Stimulated activated memory B cell treated with anti-CD40 and anti-IgM and Interleukin-4, amounts not matched to agents 10 μg/mL and 1 μg/mL and 100 μg/mL, for 72 hours (primary cell): ENCODE measurements around the gene KLHL1.

Experiments
- ATAC-seq: fragments of 150-1000 bp; cut with Tn5 transposase; 2 replicates; pipeline ENCODE4 v1.10.0; 2021
- H3K27ac Mint-ChIP-seq: one replicate; pipeline ENCODE4 v1.8.0; 2022; ENCODE audit warnings: mild to moderate bottlenecking, mixed read lengths
- H3K27me3 Mint-ChIP-seq: one replicate; pipeline ENCODE4 v1.8.0; 2022; ENCODE audit warnings: mixed read lengths
- H3K36me3 Mint-ChIP-seq: one replicate; pipeline ENCODE4 v1.8.0; 2022; ENCODE audit warnings: mixed read lengths
- H3K4me1 Mint-ChIP-seq: one replicate; pipeline ENCODE4 v1.8.0; 2022; ENCODE audit warnings: mixed read lengths
- H3K4me3 Mint-ChIP-seq: one replicate; pipeline ENCODE4 v1.8.0; 2022; ENCODE audit warnings: mild to moderate bottlenecking, moderate library complexity, mixed read lengths
- H3K9me3 Mint-ChIP-seq: one replicate; pipeline ENCODE4 v1.8.0; 2022; ENCODE audit warnings: mixed read lengths

Gene KLHL1

GRCh38 chr13:69955271-69955670, 153.0 kb downstream of the KLHL1 start:
- Mint-ChIP-seq H3K4me3 (no peak overlapping the region), H3K36me3 (no peaks in the 10 kb centered on the region), H3K9me3 (no peaks in the 10 kb centered on the region), H3K27me3 (no peaks in the 10 kb centered on the region), H3K27ac (no peak overlapping the region), H3K4me1 (no peaks in the 10 kb centered on the region)
- ATAC-seq, result no peak

DNA sequence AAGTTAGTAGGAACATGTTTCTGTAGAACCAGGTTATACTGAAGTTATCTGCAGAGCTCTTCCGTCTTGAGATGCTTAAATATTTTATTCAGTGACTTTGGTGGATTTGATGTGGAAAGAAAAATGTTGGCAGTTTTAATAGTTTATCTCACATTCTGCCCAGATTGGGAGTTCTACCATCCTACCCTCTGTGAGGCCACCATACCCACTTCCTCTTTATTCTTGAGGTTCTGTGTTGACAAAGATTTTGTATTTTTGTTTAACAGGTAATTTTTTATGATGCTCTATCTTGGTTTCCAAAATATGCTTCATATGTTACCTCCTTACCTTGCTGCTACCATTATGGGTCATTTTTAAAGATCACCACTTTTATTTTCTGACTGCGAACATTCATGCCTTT, 156.8 kb downstream of the KLHL1 start:
- Mint-ChIP-seq H3K27me3 (no peaks in the 10 kb centered on the region), H3K36me3 (no peaks in the 10 kb centered on the region), H3K27ac (no peak overlapping the region), H3K4me1 (no peaks in the 10 kb centered on the region), H3K4me3 (no peak overlapping the region), H3K9me3 (no peaks in the 10 kb centered on the region)
- no peak for ATAC-seq

DNA sequence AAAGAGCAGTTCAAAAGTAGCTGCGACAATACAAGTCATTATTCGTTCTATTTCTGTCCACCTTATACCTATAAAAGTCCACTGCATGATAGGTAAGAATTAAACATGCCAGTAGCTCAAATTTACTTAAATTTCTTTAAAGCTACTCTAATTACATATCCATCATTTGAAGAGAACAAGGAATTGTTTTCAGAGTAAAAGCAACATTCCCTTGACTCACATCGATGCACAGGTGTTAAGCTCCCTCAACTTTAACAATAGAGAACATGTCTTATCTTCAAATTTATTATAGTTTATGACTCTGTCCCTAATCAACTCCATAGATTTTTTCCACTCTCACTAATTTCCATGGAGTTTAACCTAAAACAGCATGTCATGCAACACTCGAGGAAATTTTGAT, 158.1 kb downstream of the KLHL1 start:
- Mint-ChIP-seq H3K4me3 (no peak overlapping the region), H3K36me3 (no peaks in the 10 kb centered on the region), H3K27me3 (no peaks in the 10 kb centered on the region), H3K9me3 (no peaks in the 10 kb centered on the region), H3K4me1 (no peaks in the 10 kb centered on the region), H3K27ac (no peak overlapping the region)
- ATAC-seq, result no peak

GRCh38 chr13:69948016-69948415, 160.2 kb downstream of the KLHL1 start:
- no peak for ATAC-seq
- H3K9me3 Mint-ChIP-seq, result no peaks in the 10 kb centered on the region
- no peaks in the 10 kb centered on the region for H3K36me3 Mint-ChIP-seq
- no peak overlapping the region for H3K4me3 Mint-ChIP-seq
- H3K4me1 Mint-ChIP-seq, result no peaks in the 10 kb centered on the region
- H3K27ac Mint-ChIP-seq, result no peak overlapping the region
- H3K27me3 Mint-ChIP-seq, result no peaks in the 10 kb centered on the region

GRCh38 chr13:69947582-69947981, 160.7 kb downstream of the KLHL1 start:
- Mint-ChIP-seq H3K27ac (no peak overlapping the region), H3K9me3 (no peaks in the 10 kb centered on the region), H3K36me3 (no peaks in the 10 kb centered on the region), H3K4me1 (no peaks in the 10 kb centered on the region), H3K4me3 (no peak overlapping the region), H3K27me3 (no peaks in the 10 kb centered on the region)
- ATAC-seq, result no peak

GRCh38 chr13:69946511-69946910, 161.7 kb downstream of the KLHL1 start:
- Mint-ChIP-seq H3K4me3 (no peak overlapping the region), H3K27me3 (no peaks in the 10 kb centered on the region), H3K27ac (no peak overlapping the region), H3K9me3 (peaks cover under 1% of the 10 kb centered on the region), H3K4me1 (no peaks in the 10 kb centered on the region), H3K36me3 (no peaks in the 10 kb centered on the region)
- ATAC-seq, result no peak

DNA sequence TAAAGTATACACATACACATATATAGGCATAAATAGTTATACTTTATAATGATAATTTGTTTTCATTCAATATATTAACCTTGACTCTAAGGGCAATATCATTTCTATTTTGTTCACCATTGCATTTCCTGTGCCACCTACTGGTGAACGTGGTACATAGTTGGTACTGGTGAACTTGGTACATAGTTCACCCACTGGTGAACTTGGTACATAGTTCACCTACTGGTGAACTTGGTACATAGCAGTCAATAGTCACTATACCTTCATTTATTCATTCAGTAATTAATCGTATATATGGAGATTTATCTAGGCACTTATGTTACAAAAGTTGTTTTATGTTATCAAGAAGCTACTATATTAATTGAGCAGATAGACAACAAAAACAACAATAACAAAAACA, 173.2 kb downstream of the KLHL1 start:
- Mint-ChIP-seq H3K4me3 (no peak overlapping the region), H3K27ac (no peak overlapping the region), H3K4me1 (no peaks in the 10 kb centered on the region), H3K27me3 (no peaks in the 10 kb centered on the region), H3K36me3 (no peaks in the 10 kb centered on the region), H3K9me3 (peaks cover 3% of the 10 kb centered on the region)
- ATAC-seq, result no peak

DNA sequence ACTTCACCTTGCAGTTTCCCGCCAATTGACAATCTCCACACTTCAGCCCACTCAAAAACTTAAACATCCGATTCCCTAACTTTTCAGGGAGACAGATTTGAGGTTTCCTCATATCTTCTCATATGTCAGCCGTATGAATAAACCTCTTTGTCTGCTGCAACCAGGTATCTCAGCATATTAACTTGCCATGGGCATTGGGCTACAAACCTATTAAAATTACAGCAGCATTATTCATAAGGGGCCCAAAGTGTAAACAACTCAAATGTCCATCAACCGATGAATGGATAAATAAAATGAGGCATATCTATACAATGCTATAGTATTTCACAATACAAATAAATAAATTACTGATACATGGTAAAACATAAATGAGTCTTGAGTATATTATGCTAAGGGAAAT, 180.0 kb downstream of the KLHL1 start:
- ATAC-seq, result no peak
- no peaks in the 10 kb centered on the region for H3K27me3 Mint-ChIP-seq
- H3K4me3 Mint-ChIP-seq, result no peak overlapping the region
- H3K27ac Mint-ChIP-seq, result no peak overlapping the region
- H3K4me1 Mint-ChIP-seq, result no peaks in the 10 kb centered on the region
- H3K36me3 Mint-ChIP-seq, result no peaks in the 10 kb centered on the region
- peaks cover 2% of the 10 kb centered on the region for H3K9me3 Mint-ChIP-seq

GRCh38 chr13:69921156-69921555, 187.1 kb downstream of the KLHL1 start:
- no peaks in the 10 kb centered on the region for H3K36me3 Mint-ChIP-seq
- no peak overlapping the region for H3K4me3 Mint-ChIP-seq
- H3K27ac Mint-ChIP-seq, result no peak overlapping the region
- ATAC-seq, result no peak
- H3K27me3 Mint-ChIP-seq, result no peaks in the 10 kb centered on the region
- H3K9me3 Mint-ChIP-seq, result peaks cover 2% of the 10 kb centered on the region
- H3K4me1 Mint-ChIP-seq, result no peaks in the 10 kb centered on the region

- no peaks in the 10 kb centered on the region for H3K4me1 Mint-ChIP-seq
- no peak overlapping the region for H3K27ac Mint-ChIP-seq
- H3K27me3 Mint-ChIP-seq, result no peaks in the 10 kb centered on the region
- no peaks in the 10 kb centered on the region for H3K9me3 Mint-ChIP-seq
- ATAC-seq, result peak; percentile 47
- H3K4me3 Mint-ChIP-seq, result no peak overlapping the region
- no peaks in the 10 kb centered on the region for H3K36me3 Mint-ChIP-seq
Measured at GRCh38 chr13:69912630-69913029, 195.6 kb downstream of the KLHL1 start.

DNA sequence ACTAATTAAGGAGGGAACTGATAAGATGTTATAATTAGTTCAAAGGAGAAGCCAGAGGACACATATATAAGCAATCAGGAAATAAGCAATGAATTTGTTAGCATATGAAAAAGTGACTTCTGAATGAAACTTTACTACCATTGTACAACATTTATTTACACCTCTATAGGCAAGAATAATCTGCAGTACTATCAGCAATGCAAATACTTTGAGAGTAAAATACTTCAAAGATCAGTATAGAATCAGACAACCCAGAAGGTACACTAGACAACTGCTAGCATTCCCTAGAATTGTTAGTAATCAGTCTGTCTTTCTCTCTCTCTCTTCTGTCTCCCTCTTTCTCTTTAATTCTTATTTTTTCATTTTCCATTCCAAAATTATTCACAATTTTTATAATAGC, 197.5 kb downstream of the KLHL1 start:
- no peaks in the 10 kb centered on the region for H3K4me1 Mint-ChIP-seq
- no peaks in the 10 kb centered on the region for H3K36me3 Mint-ChIP-seq
- no peak for ATAC-seq
- no peaks in the 10 kb centered on the region for H3K9me3 Mint-ChIP-seq
- H3K27me3 Mint-ChIP-seq, result no peaks in the 10 kb centered on the region
- H3K27ac Mint-ChIP-seq, result no peak overlapping the region
- H3K4me3 Mint-ChIP-seq, result no peak overlapping the region

DNA sequence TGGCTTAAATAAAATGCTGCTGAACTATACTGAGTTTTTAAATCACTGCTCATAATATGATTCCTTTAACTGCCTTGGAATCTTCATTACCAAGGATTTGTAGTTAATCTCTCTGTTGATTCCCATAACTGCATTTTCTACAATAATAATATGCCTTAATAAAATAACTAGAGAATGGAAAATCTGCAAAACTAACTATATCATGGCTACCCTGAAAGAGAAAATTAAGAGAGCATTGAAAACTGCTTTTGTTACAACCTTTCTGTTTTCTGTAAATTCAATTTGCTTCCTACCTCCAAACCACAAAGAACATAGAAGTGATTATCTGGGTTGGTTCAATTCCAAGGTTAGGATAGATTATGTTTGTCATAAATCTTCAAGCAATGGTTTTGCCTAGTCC, 203.5 kb downstream of the KLHL1 start:
- H3K36me3 Mint-ChIP-seq, result no peaks in the 10 kb centered on the region
- H3K27me3 Mint-ChIP-seq, result no peaks in the 10 kb centered on the region
- ATAC-seq, result no peak
- no peak overlapping the region for H3K27ac Mint-ChIP-seq
- H3K4me3 Mint-ChIP-seq, result no peak overlapping the region
- no peaks in the 10 kb centered on the region for H3K4me1 Mint-ChIP-seq
- H3K9me3 Mint-ChIP-seq, result no peaks in the 10 kb centered on the region

- Mint-ChIP-seq H3K4me3 (no peak overlapping the region), H3K27me3 (no peaks in the 10 kb centered on the region), H3K9me3 (no peaks in the 10 kb centered on the region), H3K27ac (no peak overlapping the region), H3K36me3 (no peaks in the 10 kb centered on the region), H3K4me1 (no peaks in the 10 kb centered on the region)
- ATAC-seq, result no peak
Measured at GRCh38 chr13:69903081-69903480, 205.2 kb downstream of the KLHL1 start.

GRCh38 chr13:69882451-69882850, 225.8 kb downstream of the KLHL1 start:
- no peaks in the 10 kb centered on the region for H3K9me3 Mint-ChIP-seq
- no peaks in the 10 kb centered on the region for H3K27me3 Mint-ChIP-seq
- H3K4me1 Mint-ChIP-seq, result no peaks in the 10 kb centered on the region
- no peak for ATAC-seq
- H3K36me3 Mint-ChIP-seq, result no peaks in the 10 kb centered on the region
- no peak overlapping the region for H3K27ac Mint-ChIP-seq
- no peak overlapping the region for H3K4me3 Mint-ChIP-seq

DNA sequence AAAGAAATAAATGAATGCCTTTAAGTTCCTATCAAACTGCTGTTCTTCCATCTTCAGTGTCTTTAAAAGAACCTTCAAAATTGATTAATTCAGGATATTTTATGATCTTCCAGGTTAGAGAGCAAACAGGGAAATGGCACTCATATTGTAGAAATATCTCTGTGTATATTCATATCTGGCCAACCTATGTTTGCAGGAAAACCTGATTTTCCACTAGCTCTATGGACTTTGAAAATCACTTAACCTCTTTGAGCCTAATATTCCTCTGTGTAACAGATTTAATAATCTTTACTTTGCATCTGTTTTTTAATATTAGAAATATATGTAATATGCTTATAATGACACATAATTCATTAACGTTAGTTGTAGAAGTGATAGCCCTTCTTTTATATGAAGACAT, 228.3 kb downstream of the KLHL1 start:
- ATAC-seq, result no peak
- no peak overlapping the region for H3K4me3 Mint-ChIP-seq
- H3K27me3 Mint-ChIP-seq, result no peaks in the 10 kb centered on the region
- H3K27ac Mint-ChIP-seq, result no peak overlapping the region
- H3K9me3 Mint-ChIP-seq, result no peaks in the 10 kb centered on the region
- H3K4me1 Mint-ChIP-seq, result no peaks in the 10 kb centered on the region
- no peaks in the 10 kb centered on the region for H3K36me3 Mint-ChIP-seq

- Mint-ChIP-seq H3K4me3 (no peak overlapping the region), H3K27ac (no peak overlapping the region), H3K9me3 (no peaks in the 10 kb centered on the region), H3K36me3 (no peaks in the 10 kb centered on the region), H3K27me3 (no peaks in the 10 kb centered on the region), H3K4me1 (no peaks in the 10 kb centered on the region)
- ATAC-seq, result no peak
Measured at GRCh38 chr13:69872321-69873047, 235.8 kb downstream of the KLHL1 start.

GRCh38 chr13:69866555-69866954, 241.7 kb downstream of the KLHL1 start:
- Mint-ChIP-seq H3K9me3 (no peaks in the 10 kb centered on the region), H3K36me3 (no peaks in the 10 kb centered on the region), H3K27me3 (no peaks in the 10 kb centered on the region), H3K4me1 (no peaks in the 10 kb centered on the region), H3K27ac (no peak overlapping the region), H3K4me3 (no peak overlapping the region)
- ATAC-seq, result no peak
